Stimulated activated CD4-positive, alpha-beta T cell treated with anti-CD3 and anti-CD28 coated beads, Interleukin-2, amount 100 ng/mL, for 4 hours (primary cell): Measurements from ENCODE around the gene TRPM5.

ENCODE experiments used
- DNase-seq: peaks from one replicate; pipeline ENCODE4 v3.0.0-alpha.2; 2020; ENCODE audit warnings: low read depth

TRPM5 gene

GRCh38 chr11:2452321-2453012 is 8.2 kb upstream of the TRPM5 start:
- DNase-seq, result no peak

- no peak for DNase-seq
Measured at GRCh38 chr11:2451916-2452315, 7.6 kb upstream of the TRPM5 start.

DNA sequence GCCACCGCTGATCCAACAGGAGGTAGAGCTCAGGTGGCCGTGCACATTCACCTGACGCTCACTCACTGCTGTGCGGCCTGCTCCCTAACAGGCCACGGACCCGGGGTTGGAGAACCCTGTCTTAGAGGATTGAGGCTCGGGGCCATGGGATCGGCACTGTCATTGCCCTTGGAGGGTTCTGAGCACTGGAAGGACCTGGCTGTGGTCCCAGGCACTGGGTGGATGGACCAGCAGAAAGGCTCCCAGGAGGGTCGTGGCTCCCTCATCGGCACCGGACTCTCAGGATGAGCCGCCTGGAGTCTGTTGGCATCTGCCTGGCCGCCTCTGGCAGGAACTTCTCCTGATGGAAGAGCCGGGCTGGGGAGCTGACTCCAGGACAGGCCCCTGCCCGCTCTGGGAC is 7.0 kb upstream of the TRPM5 start:
- DNase-seq, result no peak

- DNase-seq, result no peak
Measured at GRCh38 chr11:2450321-2451041, 6.2 kb upstream of the TRPM5 start.

GRCh38 chr11:2449548-2450320 is 5.4 kb upstream of the TRPM5 start:
- DNase-seq, result no peak

GRCh38 chr11:2448661-2449547 is 4.6 kb upstream of the TRPM5 start:
- DNase-seq, result no peak

DNA sequence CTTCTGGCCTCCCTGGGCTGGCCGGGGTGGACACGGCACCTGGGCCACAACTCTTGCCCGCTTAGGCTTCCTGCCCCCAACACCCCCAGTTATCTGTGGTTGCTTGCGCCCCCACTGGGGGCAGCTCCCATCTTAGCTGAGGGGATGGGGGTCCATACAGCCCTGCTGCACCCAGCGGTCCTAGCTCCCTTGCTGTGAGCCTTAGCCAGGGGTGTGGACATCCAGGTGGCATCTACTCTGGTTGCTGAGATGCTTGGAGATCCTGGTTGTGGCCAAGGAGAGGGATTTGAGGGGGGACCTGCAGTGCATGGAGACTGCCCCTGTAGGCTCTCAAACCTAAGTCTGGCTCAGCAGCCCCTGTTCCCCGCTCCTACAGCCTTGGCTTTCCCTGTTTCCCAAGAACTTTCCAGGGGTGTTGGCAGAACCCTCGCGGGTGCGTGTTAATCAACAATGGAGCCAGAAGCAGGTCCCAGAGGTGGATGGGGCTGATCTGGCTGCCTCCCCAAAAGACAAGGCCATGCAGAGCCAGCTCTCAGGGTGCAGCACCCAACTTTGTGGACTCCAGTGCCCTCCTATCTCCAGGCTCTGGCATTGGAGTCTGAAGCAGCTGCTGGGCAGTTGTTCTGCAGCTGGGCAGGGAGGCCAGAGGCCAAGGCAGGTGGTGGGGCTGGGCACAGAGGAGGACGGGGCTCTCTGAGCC is 3.8 kb upstream of the TRPM5 start:
- no peak for DNase-seq

GRCh38 chr11:2447253-2447950 is 3.1 kb upstream of the TRPM5 start:
- DNase-seq, result no peak

DNA sequence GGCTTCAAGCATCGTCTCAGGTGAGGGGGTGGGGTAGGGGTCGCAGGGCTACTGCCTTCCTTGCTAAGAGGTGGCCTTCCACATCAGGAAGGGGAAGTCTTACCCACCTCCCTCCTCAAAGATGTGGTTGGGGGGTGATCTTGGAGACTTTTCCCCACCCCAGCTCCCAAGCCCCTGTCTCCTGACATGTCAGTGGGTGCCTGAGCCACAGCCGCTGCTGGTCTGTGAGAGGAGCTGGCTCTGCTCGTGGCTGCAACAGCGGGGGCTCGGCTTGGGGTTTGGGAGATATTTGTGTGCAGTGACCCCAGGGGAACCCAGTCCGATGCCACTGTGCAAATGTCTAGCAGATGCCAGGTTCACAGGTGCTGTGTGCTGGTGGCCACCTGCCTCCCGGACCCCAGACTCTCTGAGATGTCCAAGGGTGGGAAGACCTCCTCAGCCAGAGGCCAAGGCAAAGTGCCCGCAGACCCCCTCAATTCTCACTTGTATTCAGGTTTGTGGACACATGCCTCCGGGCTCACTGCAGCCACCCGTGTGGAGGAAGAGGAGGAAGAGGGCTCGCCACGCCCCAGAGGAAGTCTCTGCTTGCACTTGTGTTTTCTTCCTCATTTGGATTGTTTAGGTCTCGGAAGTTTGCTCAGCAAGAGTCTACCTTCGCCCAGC is 2.4 kb upstream of the TRPM5 start:
- no peak for DNase-seq

GRCh38 chr11:2445746-2446551 is 1.6 kb upstream of the TRPM5 start:
- DNase-seq, result no peak

GRCh38 chr11:2444821-2445745 is 769 bp upstream of the TRPM5 start, which contains the start of gene KCNQ1:
TSS of gene KCNQ1 (plus strand) at chr11:2445008. CDS start at chr11:2445099, 91 bp downstream.
- no peak for DNase-seq

GRCh38 chr11:2443406-2443805 is 908 bp downstream of the TRPM5 start:
- DNase-seq, result no peak

DNA sequence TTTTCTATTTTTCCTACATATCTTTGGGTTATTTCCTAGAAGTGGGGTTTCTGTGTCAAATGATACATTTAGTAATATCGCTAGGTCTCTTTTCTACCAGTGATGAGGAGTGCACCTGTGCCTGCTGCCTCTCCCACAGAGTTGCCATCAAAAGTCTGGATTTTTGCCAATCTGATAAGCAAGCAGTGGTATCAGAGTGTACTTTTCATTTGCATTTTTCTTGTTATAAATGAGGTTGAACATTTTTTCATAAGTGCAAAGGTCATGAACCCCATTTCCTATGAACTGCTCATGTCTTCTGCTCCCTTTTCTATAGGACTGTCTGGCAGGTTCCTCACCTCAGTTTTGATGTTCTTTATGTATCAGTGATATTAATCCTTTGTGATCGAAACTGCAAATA is 1.7 kb downstream of the TRPM5 start:
- DNase-seq, result no peak

DNA sequence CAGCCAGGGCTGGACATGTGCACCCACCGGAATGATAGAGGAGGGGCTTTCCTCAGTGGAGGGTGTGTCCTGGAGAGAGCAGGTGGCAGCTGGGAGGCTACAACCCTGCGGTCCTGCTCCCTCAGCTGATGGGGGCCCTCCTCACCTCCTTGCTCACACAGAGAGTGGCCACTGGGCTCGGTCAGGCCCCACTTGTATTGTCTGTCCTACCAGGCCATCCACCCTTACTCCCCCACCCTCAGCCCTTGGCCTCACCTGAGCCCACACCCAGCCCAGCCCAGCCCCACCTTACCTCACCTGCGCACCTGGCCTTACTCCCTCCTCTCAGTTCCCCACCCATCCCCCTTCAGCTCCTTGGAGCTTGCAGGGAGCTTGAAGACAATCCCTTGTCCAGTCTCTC is 3.1 kb downstream of the TRPM5 start:
- DNase-seq, result no peak

DNA sequence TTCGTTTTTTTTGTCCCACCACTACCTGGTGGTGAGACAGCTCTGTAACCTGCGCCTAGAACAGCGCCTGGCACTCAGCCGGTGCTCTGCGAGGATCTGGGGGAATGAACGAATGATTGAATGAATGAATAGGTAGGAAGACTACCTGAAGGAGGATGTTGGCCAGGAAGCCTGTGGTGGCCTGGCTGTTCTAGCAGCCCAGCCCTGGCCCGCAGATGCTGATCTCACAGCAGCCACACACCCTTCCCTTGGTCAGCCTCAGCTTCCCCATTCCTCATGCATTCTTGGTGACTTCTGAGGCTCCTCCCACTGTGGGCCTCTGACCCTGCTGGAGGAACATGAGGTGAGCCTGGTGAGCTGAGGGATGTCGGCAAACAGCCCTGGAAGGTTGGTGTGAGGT is 3.7 kb downstream of the TRPM5 start:
- no peak for DNase-seq

- no peak for DNase-seq
Measured at GRCh38 chr11:2439820-2440219, 4.5 kb downstream of the TRPM5 start.

GRCh38 chr11:2437516-2437915 is 6.8 kb downstream of the TRPM5 start:
- no peak for DNase-seq

DNA sequence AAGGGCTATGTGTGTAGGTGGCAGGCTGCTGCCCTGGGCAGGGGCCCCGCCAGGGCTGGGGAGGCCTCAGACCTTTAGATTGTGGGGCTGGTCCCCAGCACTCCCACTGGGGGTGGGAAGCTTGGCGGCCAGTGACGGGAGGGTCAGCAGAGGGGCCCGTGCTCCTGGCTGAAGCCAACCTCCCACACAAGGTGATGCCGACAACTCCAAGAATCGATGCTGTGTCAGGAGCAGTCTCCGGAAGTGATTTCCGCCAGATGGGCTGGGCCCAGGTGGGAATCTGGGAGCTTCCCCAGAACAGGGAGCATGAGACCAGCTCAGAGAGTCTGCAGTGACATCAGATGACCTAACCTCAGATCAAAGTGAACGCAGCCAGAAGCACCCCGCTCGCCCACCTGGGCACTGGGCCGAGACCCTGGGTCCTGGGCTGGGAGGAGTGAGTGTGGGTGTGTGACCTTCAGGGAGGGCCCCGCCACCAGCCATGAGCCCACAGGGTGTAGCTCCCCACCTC is 7.7 kb downstream of the TRPM5 start:
- DNase-seq, result no peak
